HCT116 (cell line): ENCODE measurements around the gene PRKAA1. TPM values are rescaled to one million over a fixed set of nuclear protein-coding genes. Genes with fewer than 3 reads are reported as not detected.

ENCODE experiments used
- ATAC-seq: fragments of 200-7000 bp; cut with Tn5 transposase; 2 replicates; pipeline ENCODE4 v1.9.1; 2020; ENCODE audit warnings: mild to moderate bottlenecking, moderate library complexity
- BruUV-seq: library from RNA; stranded (reverse); fragments of 400-500 nt; replicated peaks from 2 replicates; lab custom pipeline; 2021; lab: Mats Ljungman, UMichigan
- CTCF ChIA-PET: fragments of 300-600 bp; sonication (Branson Sonifier 250); formaldehyde crosslinking; loops from one replicate; lab custom pipeline; 2021; ENCODE audit warnings: antibody characterized with exemption; lab: Charles Lee
- POLR2A ChIA-PET: fragments of 300-600, 350-600 bp; sonication (Branson Sonifier 250); formaldehyde crosslinking; loops from one replicate; lab custom pipeline; 2021; ENCODE audit warnings: antibody characterized with exemption; lab: Charles Lee
- RAD21 ChIA-PET, 2 experiments: fragments of 300-600 bp; sonication (Branson Sonifier 250); formaldehyde crosslinking; loops; one replicate each; lab custom pipeline; 2023; ENCODE audit warnings: low total read pairs in 2 of 2; ENCODE audit not compliant: uncharacterized antibody in 2 of 2, unreplicated experiment in 2 of 2, low non-redundant PET in 1 of 2; lab: Charles Lee
- DNase-seq: peaks from one replicate; pipeline ENCODE4 v3.0.0-alpha.2; 2010; ENCODE audit warnings: low read depth, low spot score
- H2AFZ ChIP-seq: fragments of 200-600 bp; shearing (Covaris generic), sonication (generic); 2 replicates; pipeline ENCODE4 v1.6.1; 2017; ENCODE audit warnings: low read depth, mixed run types, mixed read lengths, antibody characterized with exemption, low read length; ENCODE audit not compliant: poor library complexity, severe bottlenecking
- H3K27ac ChIP-seq: 2 replicates; pipeline ENCODE4 v1.5.1; 2012; ENCODE audit warnings: low read depth, low read length
- H3K27me3 ChIP-seq: fragments of 200-600 bp; sonication (generic); 2 replicates; pipeline ENCODE4 v1.6.1; 2016; ENCODE audit warnings: mixed run types, low read length, mixed read lengths; ENCODE audit not compliant: insufficient read depth
- H3K36me3 ChIP-seq, 2 experiments: fragments of 200-500 bp in 1 of 2; fragments of 200-600 bp in 1 of 2; sonication (Bioruptor generic) in 1 of 2; sonication (generic) in 1 of 2; 2 replicates each; pipeline versions ENCODE4 v1.5.1 to v1.6.1; 2014 to 2016; ENCODE audit warnings: low read length in 2 of 2, inconsistent platforms in 1 of 2, mixed read lengths in 1 of 2, mixed run types in 1 of 2; ENCODE audit not compliant: insufficient read depth in 2 of 2, control insufficient read depth in 1 of 2
- H3K4me1 ChIP-seq, 2 experiments: fragments of 200-600 bp in 1 of 2; sonication (generic) in 1 of 2; 2 replicates each; pipeline versions ENCODE4 v1.5.1 to v1.6.1; 2012 to 2017; ENCODE audit warnings: low read length in 2 of 2, inconsistent platforms in 1 of 2, mild to moderate bottlenecking in 1 of 2, mixed read lengths in 1 of 2, mixed run types in 1 of 2, moderate library complexity in 1 of 2; ENCODE audit not compliant: insufficient read depth in 2 of 2, control insufficient read depth in 1 of 2
- H3K4me2 ChIP-seq: fragments of 200-600 bp; sonication (generic); 2 replicates; pipeline ENCODE4 v1.6.1; 2017; ENCODE audit warnings: mixed run types, low read length, mixed read lengths
- H3K4me3 ChIP-seq, 2 experiments: fragments of 200-600 bp in 1 of 2; sonication (generic) in 1 of 2; replicated peaks in 1 of 2; 2 replicates each; pipeline ENCODE4 v1.5.1; 2011 to 2016; ENCODE audit warnings: low read length in 2 of 2, control low read depth in 1 of 2, low read depth in 1 of 2, mild to moderate bottlenecking in 1 of 2, mixed read lengths in 1 of 2, mixed run types in 1 of 2
- H3K79me2 ChIP-seq: fragments of 200-600 bp; sonication (generic); 2 replicates; pipeline ENCODE4 v1.6.1; 2017; ENCODE audit warnings: mild to moderate bottlenecking, mixed run types, low read length, moderate library complexity, mixed read lengths; ENCODE audit not compliant: insufficient read depth
- H3K9ac ChIP-seq: fragments of 200-600 bp; sonication (generic); 2 replicates; pipeline ENCODE4 v1.6.1; 2016; ENCODE audit warnings: low read length, mixed read lengths
- H3K9me2 ChIP-seq: fragments of 200-600 bp; sonication (generic), shearing (Covaris generic); 2 replicates; pipeline ENCODE4 v1.6.1; 2017; ENCODE audit warnings: mixed run types, mild to moderate bottlenecking, moderate library complexity; ENCODE audit not compliant: insufficient read depth
- H3K9me3 ChIP-seq, 2 experiments: fragments of 200-500 bp in 1 of 2; fragments of 200-600 bp in 1 of 2; sonication (Bioruptor generic) in 1 of 2; sonication (generic) in 1 of 2; 2 replicates each; pipeline ENCODE4 v1.6.1; 2014 to 2017; ENCODE audit warnings: low read length in 2 of 2, mixed read lengths in 2 of 2, inconsistent platforms in 1 of 2, low read depth in 1 of 2, mild to moderate bottlenecking in 1 of 2, mixed run types in 1 of 2, moderate library complexity in 1 of 2; ENCODE audit not compliant: control insufficient read depth in 1 of 2, insufficient read depth in 1 of 2
- H4K20me1 ChIP-seq: fragments of 200-600 bp; sonication (generic), shearing (Covaris generic); 2 replicates; pipeline ENCODE4 v1.6.1; 2017; ENCODE audit warnings: mixed run types, mild to moderate bottlenecking, moderate library complexity; ENCODE audit not compliant: insufficient read depth
- FOSL1 ChIP-seq: IDR thresholded peaks from 2 replicates; pipeline ENCODE4 v1.6.1; 2012; ENCODE audit warnings: low read depth
- JUND ChIP-seq: IDR thresholded peaks from 2 replicates; pipeline ENCODE4 v1.6.1; 2012
- MAX ChIP-seq: IDR thresholded peaks from 2 replicates; pipeline ENCODE4 v1.6.1; 2012
- POLR2A ChIP-seq: IDR thresholded peaks from 2 replicates; pipeline ENCODE4 v1.7.0; 2011; ENCODE audit warnings: borderline replicate concordance; ENCODE audit not compliant: insufficient read depth, insufficient read length; ENCODE audit errors: extremely low read depth
- SRF ChIP-seq: IDR thresholded peaks from 2 replicates; pipeline ENCODE4 v1.6.1; 2012; ENCODE audit warnings: low read depth
- TCF7L2 ChIP-seq: IDR thresholded peaks from 2 replicates; pipeline ENCODE4 v1.7.0; 2011; ENCODE audit warnings: borderline replicate concordance, inconsistent platforms; ENCODE audit not compliant: insufficient read depth, insufficient read length; ENCODE audit errors: extremely low read depth
- YY1 ChIP-seq: IDR thresholded peaks from 2 replicates; pipeline ENCODE4 v1.6.1; 2011; ENCODE audit warnings: low read length, low read depth, moderate library complexity, mild to moderate bottlenecking; ENCODE audit not compliant: insufficient replicate concordance; ENCODE audit errors: extremely low read depth
- intact Hi-C: fragments of 100-400 bp; cut with micrococcal nuclease; formaldehyde crosslinking; loops from 2 replicates; pipeline ENCODE4 v1.10.0; 2022
- total RNA-seq: library from RNA; stranded (reverse); gene quantifications from one replicate; pipeline ENCODE4 v1.2.1, GENCODE V29; 2021; ENCODE audit not compliant: unreplicated experiment

Gene PRKAA1
- total RNA-seq, 1 experiment from 2014 or later = 53.5 TPM

- Histone ChIP-seq H3K9ac (no peak overlapping the region), H3K27ac (no peak overlapping the region), H3K9me3 (no peaks in the 10 kb centered on the region), H3K4me1 (no peaks in the 10 kb centered on the region), H3K4me3 (no peak overlapping the region), H2AFZ (no peak overlapping the region), H3K9me2 (no peaks in the 10 kb centered on the region), H3K36me3 (peaks cover 12 to 19% of the 10 kb centered on the region in 2 experiments; a peak in 3 of 4 replicates), H3K79me2 (peaks cover 41% of the 10 kb centered on the region), H4K20me1 (peaks cover 6% of the 10 kb centered on the region; the same call in 1 of the 2 replicates), H3K4me2 (no peak overlapping the region), H3K27me3 (no peaks in the 10 kb centered on the region)
- POLR2A ChIA-PET = no interaction called here
- no peak for TF ChIP-seq JUND
- no peak for TF ChIP-seq POLR2A
- TF ChIP-seq TCF7L2 = no peak
- no peak for TF ChIP-seq SRF
- TF ChIP-seq YY1 = no peak
- no peak for TF ChIP-seq MAX
- CTCF ChIA-PET = no interaction called here
- RAD21 ChIA-PET = no interaction called here
- intact Hi-C loops = loop anchor here (10.0 kb wide), 1 partner anchor 62 kb away; no protein-coding TSS in a partner anchor
- no TSS peak for BruUV-seq
- DNase-seq (no peak), ATAC-seq (no peak)
Observed at GRCh38 chr5:40776658-40776977, 21.6 kb downstream of the PRKAA1 start.

- Histone ChIP-seq H3K4me3 (no peak overlapping the region), H3K9me2 (no peaks in the 10 kb centered on the region), H3K27ac (no peak overlapping the region), H3K79me2 (peaks cover 35% of the 10 kb centered on the region), H4K20me1 (peaks cover 6% of the 10 kb centered on the region; the same call in 1 of the 2 replicates), H3K4me1 (no peaks in the 10 kb centered on the region), H3K9me3 (no peaks in the 10 kb centered on the region), H3K27me3 (no peaks in the 10 kb centered on the region), H2AFZ (no peak overlapping the region), H3K9ac (no peak overlapping the region), H3K36me3 (peaks cover 14 to 21% of the 10 kb centered on the region in 2 experiments; a peak in 3 of 4 replicates), H3K4me2 (no peak overlapping the region)
- DNase-seq (no peak), ATAC-seq (no peak)
- TF ChIP-seq FOSL1 (no peak), TCF7L2 (no peak), POLR2A (no peak)
- POLR2A ChIA-PET = no interaction called here
- intact Hi-C loops = loop anchor here (10.0 kb wide), 1 partner anchor 61 kb away; no protein-coding TSS in a partner anchor
- RAD21 ChIA-PET = interaction anchor here in 1 of 2 experiments (0.5 kb wide), 1 partner anchor 22 kb away, joined by 3 read pairs; the partner anchor contains the start of gene PRKAA1
- CTCF ChIA-PET = no interaction called here
- BruUV-seq = TSS peak; percentile 14
Observed at GRCh38 chr5:40775846-40776657, 22.1 kb downstream of the PRKAA1 start.
